Measurements from ENCODE around the gene ENPP4.
"Not testable (repeated sequence)": the region's sequence is repeated elsewhere in the genome, so short reads cannot be mapped to it uniquely, and the experiment has no call there.

The ENPP4 gene

DNA sequence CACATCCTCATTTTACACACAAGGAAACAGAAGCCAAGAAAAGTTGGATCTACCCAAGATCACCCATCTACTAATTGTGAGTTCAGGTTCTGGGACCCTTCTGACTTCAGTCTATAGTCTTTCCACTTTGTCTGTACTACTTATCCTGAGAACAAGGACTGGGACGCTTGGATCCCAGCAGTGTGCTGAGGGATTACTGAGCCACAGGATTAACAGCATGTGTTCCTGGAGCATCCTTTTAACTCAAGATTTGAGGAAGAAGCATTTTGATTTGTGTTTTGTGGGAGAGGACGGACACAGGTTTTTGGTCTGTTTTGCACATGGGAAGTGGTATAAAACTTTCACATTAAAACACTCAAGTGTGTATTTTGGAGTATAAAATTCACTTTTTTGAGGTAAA is 4.4 kb downstream of the ENPP4 start:
- no peak for DNase-seq

GRCh38 chr6:46135176-46135575 is 5.4 kb downstream of the ENPP4 start:
- no peak for DNase-seq

DNA sequence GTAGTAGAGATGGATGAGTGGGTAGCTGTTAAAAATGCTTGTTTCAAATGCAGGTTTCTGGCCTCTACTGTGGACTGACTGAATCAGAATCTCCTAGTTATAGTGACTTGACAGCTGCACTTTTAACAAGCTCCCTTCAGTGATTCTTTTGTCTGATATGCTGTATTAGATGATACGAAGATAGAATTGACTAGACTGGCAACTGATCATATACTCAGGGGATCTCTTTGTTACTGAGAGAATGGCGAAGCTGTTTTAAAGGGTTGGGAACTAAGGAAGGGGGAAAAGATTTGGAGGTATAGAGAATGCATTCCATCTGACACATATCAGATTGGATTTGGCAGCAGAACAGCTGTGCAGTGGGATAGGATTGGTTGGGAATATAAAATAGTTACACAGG is 7.0 kb downstream of the ENPP4 start:
- DNase-seq = no peak

- no peak for DNase-seq
Measured at GRCh38 chr6:46137387-46137786, 7.6 kb downstream of the ENPP4 start.

DNA sequence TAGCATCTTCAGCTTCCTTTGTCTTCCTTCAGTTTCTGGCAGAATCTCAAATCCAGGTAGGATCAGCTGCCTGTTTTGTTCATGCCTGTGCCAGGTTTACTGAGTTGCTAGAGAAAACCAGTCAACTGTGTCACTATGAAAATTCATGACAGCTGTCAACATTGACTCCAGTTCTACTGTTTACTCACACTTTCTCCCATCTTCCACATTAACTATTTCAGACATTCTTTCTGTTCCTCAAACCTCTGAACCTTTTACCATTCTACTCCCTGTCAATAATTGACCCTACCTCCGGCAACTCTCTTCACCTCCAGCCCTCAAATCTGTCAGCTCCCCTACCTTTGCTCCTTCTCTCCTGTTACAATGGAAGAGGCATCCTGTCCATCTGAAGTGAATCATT is 8.5 kb downstream of the ENPP4 start:
- no peak for DNase-seq

- DNase-seq = no peak
Measured at GRCh38 chr6:46144270-46144669, 14.5 kb downstream of the ENPP4 start.

- not testable (repeated sequence) for DNase-seq
Measured at GRCh38 chr6:46149066-46149465, 19.3 kb downstream of the ENPP4 start.

- no peak for DNase-seq
Measured at GRCh38 chr6:46156701-46157100, 26.9 kb downstream of the ENPP4 start.

DNA sequence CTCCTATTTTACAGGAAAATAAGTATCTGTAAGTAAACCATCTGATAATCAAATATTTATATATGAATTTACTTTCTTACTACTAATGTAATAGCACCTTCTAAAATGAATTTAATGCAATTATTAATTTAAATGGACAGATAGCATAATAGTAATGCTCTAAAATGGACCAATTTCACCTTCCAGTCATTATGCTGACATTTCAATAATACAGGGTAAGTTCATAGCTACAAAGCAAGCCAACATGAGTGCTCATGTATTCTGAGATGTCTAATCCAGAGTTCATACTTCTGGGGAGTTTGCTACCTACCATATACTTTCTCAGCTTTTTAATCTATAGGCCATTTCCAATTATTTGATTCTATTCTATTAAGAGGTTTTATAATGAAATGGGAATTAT is 29.4 kb downstream of the ENPP4 start:
- DNase-seq = no peak

DNA sequence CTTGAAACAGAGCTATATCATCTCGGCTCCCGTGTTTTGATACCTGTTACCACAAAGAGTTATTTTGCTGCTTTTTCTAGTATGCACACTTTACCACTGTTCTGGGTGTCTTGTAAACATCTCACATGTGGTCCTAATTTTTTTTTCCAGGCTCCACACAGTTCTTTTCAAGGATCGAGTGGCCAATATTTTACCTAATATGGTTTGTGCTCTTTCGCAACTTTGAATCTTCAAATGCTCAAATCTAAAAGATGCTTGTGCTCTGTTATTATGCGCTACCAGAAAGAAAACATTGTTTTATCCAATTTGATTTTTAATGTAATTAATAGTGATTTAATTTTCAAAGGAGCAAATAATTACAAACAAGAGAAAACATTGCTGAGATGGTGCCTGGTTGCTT is 30.3 kb downstream of the ENPP4 start:
- DNase-seq = no peak

GRCh38 chr6:46170357-46171289 is 40.8 kb downstream of the ENPP4 start, which contains the start of gene ENPP5:
Gene ENPP5 (minus strand): TSS chr6:46170980. CDS start chr6:46168262, 2,718 bp downstream.
- peak; percentile 73 for DNase-seq

GRCh38 chr6:46172176-46172575 is 42.4 kb downstream of the ENPP4 start:
- no peak for DNase-seq

- no peak for DNase-seq
Measured at GRCh38 chr6:46174904-46175303, 45.1 kb downstream of the ENPP4 start.

DNA sequence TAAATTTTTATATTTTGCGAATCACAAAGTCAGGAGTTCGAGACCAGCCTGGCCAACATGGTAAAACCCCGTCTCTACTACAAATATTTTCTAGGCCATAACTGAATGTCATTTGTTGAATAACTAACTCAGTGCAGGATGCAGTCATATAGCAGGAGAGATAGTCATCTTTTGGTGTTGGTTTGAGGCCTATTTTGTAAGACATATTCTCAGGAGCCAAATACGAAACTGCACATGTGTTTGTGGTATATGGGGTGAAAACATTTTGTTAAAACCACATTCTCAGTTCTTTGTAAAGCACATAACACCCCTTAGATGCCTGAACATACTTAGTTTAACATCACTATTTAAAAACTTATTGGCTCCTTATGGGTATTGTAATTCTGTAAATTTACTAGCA is 45.7 kb downstream of the ENPP4 start:
- no peak for DNase-seq

DNA sequence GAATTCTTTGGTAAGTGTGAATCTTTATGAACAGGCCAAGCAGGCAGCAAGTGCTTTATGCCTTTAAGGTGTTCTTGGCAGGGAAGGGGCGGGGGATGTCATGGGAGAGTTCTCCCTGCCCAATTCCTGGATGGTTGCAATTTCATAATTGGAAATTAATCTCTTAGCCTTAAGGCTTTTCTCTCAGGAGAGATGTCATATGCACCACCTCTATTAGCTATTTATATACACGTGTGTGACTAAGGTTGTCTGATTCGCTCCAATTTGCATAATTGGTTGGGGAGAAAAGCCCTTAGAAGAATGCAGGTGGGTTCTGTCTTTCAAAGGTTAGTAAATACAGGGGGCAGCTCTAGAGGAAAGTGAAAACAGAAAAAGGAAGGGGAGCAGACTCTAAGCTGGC is 46.2 kb downstream of the ENPP4 start:
- DNase-seq = no peak

- DNase-seq = no peak
Measured at GRCh38 chr6:46184114-46184513, 54.3 kb downstream of the ENPP4 start.

GRCh38 chr6:46186583-46186982 is 56.8 kb downstream of the ENPP4 start:
- DNase-seq = no peak

DNA sequence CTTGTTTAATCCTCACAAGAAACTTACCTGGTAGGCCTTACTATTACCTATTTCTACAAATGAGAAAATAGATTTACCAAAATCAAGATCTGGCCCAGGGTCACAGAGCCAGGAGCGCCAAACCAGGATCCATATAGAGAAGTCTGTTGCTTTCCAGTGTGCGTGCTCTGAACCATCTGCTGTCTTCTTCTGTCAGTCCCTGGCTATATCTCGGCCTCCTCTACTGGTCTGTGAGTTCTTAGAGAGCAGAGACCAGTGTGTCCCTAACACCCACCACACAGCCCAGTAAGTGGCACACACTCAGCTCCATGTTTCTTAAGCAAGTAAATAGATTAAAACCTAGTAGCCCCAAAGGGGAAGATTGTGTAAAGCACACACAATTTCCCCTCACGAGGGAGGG is 59.9 kb downstream of the ENPP4 start:
- no peak for DNase-seq

- DNase-seq = no peak
Measured at GRCh38 chr6:46190889-46191288, 61.1 kb downstream of the ENPP4 start.

- no peak for DNase-seq
Measured at GRCh38 chr6:46191961-46192360, 62.2 kb downstream of the ENPP4 start.

Measured in activated T-cell treated with anti-CD3 and anti-CD28 coated beads, Interleukin-2, amount 50 U/mL, for 1 hour (primary cell).